Stimulated activated CD8-positive, alpha-beta memory T cell treated with anti-CD3 and anti-CD28 coated beads, Interleukin-4, amount 100 ng/mL, for 4 hours (primary cell): ENCODE results near the gene EIF5A2.
"Not testable (repeated sequence)": the region's sequence is repeated elsewhere in the genome, so short reads cannot be mapped to it uniquely, and the experiment has no call there.

ENCODE experiments used
- DNase-seq, 2 donors: peaks; one replicate each; pipeline ENCODE4 v3.0.0-alpha.2; 2020; ENCODE audit warnings: low read depth in 2 of 2, low spot score in 1 of 2

The EIF5A2 gene

DNA sequence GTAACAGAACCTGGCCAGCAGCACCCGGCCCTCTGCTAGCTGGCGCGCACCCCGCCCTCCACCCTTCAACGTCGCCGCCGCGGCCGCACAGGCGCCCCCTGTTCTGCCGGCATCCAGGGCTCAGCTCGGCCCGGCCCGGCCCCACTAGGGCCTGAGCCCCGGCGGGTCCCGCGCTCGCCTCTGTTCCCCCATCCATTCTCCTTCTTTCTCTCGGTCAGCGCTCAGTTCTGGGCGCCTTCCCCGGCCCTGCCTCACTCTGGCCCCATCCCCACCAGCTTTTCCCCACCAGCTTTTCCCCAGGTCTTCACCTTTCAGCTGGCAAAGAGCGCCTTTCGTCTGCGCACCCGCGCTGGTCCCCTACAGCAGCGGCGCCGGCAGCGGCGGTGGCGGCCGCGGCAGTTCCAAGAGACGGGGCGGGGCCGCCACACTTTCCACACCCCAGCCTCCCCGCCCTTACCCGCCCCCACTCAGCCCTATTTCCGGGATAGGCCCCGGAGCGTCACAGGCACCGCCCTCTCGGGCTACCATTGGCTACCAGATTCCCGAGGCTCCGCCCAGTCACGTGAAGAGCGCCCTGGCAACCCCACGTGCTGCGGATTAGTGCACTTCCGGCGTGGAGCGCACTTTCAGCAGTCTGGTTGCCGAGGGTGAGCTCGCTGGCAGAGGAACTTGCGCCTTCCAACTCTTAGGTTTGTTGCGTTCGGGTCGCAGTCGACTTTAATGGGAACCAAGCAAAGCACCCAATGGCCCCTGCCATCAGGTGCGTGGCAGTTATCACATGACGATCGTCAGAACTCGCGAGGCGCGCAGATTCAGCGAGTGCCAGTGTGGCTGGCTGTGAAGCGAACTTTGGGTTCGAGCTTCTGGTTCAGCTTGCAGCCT, at the start of gene EIF5A2:
TSS of gene EIF5A2 (minus strand) at position 403 of the 882 bp plus-strand sequence. CDS start 831 bp downstream, outside the sequence.
- peak; percentile 88 to 93 for DNase-seq

DNA sequence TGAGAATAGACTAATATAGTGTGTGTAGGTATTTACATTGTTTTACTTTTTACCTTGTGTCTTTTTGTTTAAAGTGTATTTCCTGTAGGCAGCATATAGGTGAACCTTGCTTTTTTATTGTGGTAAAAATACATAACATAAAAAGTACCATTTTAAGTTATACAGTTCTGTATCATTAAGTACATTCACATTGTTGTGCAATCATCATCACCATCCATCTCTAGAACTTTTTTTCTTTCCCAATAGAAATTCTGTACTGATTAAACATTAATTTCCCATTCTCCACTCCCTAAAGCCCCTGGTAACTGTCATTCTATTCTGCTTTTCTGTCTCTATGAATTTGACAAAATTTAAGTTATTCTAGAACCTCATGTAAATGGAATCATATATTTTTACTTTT, 48.2 kb upstream of the EIF5A2 start:
- DNase-seq, result no peak

DNA sequence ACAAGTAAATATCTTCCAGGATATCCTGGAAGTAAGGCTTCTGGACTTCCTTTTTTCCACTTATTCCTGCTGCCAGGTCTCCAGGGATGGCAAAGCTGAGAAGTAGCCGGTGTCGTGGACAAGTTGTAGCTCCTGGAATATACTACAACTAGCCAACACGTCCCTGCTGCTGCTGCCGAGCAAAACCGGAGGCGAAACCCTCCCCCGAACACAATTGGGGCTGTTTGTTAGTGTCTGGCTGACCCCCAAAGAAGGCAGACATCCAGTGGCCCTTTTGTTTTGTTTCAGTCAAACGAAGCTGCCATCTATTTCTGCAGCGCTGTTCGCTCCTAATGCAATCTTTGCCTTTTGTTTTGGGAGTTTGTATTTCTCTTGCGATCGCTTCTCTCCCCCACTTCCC, 45.3 kb upstream of the EIF5A2 start:
- no peak for DNase-seq

DNA sequence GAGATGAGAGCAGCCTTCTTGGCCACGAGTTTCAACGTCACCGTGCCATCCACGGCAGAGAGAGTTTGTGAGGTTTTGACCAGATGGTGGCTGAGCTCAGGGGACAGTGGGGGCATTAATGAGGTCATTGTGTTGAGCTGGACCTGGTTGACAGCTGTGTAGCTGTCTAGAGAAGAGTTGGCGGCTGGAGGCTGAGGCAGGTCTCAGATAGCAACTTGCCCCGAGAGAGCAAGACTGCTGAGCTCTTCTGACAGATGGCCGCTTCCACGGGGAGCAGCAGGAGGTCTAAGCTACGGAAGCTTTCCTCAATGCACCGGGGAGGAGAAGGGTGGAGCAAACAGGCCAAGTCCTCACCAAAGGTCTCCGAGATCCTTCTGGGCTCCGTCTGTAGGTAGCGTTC, 44.8 kb upstream of the EIF5A2 start:
- no peak for DNase-seq

DNA sequence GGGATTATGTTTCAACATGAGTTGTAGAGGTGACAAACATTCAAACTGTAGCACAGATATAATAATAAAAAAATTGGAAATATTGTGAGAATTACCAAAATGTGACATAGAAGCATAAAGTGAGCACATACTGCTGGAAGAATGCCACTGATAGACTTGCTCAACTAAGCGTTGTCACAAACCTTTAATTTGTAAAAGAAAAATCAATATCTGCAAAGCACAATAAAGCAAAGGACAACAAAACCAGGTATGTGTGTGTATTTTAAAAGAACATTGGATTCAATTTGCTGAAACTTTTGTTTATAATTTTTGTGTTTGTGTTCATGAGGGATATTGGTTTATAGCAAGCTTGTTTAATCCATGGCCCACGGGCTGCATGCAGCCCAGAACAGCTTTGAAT, 40.8 kb upstream of the EIF5A2 start:
- no peak for DNase-seq

DNA sequence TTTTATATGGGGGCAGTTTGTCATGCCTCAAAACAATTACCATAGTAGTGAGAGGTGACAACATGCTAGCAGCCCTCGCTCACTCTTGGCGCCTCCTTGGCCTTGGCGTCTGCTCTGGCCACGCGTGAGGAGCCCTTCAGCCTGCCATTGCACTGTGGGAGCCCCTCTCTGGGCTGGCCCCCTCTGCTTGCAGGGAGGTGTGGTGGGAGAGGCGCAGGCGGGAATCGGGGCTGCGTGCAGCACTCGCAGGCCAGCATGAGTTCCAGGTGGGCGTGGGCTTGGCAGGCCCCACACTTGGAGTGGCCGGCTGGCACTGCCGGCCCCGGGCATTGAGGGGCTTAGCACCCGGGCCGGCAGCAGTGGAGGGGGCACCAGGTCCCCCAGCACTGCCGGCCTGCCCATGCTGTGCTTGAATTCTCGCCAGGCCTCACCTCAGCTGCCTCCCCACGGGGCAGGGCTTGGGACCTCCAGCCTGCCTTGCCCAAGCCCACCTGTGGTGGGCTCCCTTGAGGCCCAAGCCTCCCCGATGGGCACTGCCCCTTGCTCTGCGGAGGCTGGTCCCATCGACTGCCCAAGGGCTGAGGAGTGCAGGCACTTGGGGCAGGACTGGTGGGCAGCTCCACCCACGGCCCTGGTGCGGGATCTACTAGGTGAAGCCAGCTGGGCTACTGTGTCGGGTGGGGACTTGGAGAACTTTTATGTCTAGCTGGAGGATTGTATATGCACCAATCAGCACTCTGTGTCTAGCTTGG, 38.8 kb upstream of the EIF5A2 start:
- DNase-seq, result no peak

DNA sequence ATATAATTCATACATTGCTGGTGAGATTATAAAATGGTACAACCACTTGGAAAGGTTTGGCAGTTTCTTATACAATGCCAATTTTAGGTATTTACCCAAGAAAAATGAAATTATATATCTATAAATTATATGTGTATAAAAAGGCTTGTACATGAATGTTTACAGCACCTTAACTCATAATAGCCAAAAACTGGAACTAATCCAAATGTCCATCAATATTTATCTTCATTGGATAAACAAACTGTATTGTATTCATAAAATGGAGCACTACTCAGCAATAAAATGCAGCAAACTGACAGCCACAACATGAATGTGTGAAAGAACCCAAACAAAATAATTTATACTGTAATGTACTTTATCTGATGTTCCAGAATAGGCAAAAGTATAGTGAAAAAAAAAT, 33.6 kb upstream of the EIF5A2 start:
- no peak for DNase-seq

DNA sequence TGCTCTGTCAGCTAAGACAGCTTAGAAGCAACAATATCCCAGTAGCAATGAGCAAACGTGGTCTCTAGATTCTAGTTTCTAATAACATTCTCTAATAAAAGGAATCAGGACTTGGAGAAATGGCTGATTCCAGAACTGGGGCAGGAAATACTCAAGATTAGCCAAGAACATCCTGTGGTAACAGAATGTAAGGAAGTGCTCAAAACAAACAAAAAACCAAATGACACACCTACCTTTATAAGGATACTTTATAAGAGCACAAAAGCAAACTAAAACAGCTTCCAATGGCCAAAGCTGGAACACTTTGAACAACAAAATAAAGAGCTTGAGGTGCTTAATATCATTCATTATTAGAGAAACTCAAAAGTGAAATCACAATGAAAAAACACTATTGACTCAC, 33.1 kb upstream of the EIF5A2 start:
- no peak for DNase-seq

DNA sequence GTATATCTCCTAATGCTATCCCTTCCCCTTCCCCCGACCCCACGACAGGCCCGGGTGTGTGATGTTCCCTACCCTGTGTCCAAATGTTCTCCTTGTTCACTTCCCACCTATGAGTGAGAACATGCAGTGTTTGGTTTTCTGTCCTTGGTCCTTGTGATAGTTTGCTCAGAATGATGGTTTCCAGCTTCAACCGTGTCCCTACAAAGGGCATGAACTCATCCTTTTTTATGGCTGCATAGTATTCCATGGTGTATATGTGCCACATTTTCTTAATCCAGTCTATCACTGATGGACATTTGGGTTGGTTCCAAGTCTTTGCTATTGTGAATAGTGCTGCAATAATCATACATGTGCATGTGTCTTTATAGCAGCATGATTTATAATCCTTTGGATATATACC, 24.6 kb upstream of the EIF5A2 start:
- not testable (repeated sequence) for DNase-seq

DNA sequence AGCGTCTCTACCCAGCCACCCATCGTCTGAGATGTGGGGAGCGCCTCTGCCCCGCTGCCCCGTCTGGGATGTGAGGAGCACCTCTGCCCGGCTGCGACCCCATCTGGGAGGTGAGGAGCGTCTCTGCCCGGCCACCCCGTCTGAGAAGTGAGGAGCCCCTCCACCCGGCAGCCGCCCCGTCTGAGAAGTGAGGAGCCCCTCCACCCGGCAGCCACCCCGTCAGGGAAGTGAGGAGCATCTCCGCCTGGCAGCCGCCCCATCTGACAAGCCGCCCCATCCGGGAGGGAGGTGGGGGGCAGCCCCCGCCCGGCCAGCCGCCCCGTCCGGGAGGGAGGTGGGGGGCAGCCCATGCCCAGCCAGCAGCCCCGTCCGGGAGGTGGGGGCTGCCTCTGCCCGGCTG, 15.1 kb upstream of the EIF5A2 start:
- not testable (repeated sequence) for DNase-seq

DNA sequence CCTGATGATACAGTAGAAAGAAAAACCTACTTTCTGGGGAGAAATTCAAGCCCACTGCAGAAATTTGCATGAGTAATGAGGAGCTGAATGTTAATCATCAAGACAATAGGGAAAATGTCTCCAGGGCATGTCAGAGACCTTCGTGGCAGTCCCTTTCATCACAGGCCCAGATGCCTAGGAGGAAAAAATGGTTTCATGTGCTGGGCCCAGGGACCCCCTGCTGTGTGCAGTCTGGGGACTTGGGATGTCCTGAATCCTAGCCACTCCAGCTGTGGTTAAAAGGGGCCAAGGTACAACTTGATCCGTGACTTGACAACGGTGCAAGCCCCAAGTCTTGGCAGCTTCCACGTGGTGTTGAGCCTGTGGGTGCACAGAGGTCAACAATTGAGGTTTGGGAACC, 10.3 kb upstream of the EIF5A2 start:
- no peak for DNase-seq

DNA sequence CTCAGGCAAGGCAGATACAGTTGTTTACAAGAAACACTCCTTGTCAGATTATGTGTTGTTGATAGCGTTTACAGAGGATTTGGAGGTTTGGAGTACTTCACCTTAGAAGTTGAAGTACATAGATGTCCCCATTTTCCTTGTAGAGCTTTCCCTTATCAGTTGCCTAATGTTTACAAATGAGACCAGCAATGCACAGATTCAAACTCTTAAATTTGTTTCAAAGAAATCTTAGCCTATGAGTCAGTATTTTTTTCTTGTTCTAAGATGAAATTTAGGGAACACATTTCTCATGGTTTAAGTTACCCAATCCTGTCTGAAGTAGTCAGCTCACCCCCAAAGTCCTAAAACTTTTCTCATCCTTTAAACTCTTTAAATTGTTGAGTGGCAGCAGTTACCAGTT, 6.3 kb upstream of the EIF5A2 start:
- no peak for DNase-seq

DNA sequence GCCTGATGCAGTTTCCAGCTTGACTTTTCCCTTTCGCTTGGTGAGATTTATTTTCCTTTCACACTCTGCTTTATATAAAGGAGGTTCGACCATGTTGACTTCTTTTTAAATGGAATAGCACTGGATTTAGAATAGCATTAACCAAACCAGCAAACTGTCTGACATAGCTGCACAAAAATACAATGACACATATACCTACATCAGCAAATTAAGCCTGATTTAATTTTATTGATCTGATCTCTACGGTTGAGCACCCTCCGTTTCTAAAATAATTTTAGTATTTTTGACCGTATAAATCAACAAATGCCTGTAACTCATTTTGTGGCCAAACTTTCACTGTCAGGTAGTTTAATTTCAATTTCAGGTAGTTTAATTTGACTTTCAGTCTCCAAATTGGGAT, 5.8 kb upstream of the EIF5A2 start:
- no peak for DNase-seq

DNA sequence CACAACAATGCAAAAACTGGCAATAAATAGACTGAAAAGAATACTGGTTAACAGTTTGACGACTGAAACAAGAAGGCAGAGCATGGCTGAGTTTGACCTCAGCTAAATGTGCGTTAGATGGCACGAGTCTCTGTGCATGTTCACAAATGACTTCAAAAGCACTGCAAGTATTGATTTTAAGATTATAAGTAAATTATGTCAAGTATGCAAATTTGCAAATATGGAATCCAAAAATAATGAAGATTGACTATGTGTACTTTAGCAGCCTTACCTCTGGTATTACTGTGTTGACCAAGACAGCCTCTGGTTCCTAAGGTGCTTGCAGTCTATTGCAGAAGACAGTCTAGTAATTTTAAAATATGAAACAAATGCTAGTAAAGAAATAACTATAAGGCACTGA, 2.6 kb upstream of the EIF5A2 start:
- no peak for DNase-seq

DNA sequence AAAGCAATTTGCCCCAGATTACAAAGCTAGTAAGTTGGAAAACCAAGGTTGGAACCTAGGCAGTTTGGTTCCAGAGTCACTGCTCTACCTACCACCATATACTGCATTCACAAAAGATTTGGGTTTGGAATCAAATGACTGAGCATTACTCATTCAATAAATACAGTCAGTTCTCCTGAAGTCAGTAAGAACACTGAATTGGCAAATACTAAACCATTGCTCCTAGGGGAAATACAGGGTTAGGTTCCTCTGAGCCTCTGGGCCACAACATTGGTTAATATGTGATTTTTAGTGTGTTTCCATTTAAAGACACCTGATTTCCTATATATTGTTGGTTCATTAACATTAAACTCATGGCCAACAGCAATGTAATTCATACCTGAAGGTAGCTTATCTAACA, 2.1 kb upstream of the EIF5A2 start:
- DNase-seq, result no peak

DNA sequence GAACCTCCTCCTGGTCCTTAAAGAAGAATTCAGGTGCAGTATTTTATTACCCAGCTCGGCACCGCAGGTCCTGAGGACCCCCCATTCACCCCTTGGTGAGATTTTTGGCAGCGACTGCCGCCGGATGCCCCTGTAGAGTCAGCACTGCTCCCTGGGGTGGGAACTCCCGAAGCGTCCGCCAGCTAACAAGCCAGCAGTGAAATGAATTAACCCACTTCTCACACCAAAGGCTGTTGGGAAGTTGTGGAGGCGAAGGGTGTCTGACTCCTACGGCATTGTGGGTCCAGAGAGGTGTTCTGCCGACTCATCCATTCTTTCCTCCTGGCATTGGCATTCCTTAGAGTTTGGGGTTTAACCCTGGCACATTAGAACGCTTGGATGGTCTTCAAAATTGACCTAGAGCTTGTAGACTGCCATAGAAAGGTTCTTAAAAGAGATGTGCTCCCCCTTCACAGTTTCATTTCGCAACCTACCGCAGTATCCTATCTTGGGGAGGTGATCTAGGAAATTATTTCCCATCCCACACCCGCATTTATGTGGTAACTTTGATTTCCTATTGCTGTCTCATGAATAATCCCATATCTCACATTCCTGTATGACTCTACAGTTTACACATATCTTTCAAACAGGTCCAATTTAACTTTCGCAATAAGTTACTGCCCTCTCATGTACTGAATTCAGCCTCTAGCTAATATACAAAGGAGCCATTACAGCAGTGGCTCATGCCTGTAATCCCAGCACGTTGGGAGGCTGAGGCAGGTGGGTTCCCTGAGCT, 879 bp upstream of the EIF5A2 start:
- DNase-seq, result no peak

DNA sequence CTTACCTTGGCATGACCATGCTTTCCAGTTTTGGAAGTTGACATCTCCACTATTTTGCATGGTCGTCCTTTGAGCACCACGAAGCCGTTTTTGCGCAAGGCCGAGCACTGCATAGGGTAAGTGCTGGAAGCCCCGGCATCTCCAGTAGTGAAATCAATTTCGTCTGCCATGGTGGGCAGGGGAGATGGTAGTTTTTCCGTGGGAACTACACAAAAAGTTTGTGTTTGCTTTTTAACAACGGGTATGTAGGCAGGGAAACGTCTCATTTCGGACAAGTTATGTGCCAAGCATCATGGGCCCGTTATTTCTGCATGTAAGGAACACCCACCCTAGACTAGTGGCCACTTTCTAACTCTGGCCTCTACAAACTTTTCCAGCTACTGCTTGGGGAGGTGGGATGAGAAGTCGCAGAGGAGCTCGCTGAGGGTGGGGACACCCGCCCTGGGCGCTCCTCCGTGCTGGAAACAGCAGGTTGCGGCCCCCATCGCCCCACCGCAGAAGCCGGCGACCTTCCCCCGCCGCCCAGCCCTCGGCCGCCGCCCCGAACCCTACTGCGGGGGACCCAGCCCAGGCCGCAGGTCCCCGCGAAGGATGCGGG, 701 bp downstream of the EIF5A2 start:
- DNase-seq, result no peak

DNA sequence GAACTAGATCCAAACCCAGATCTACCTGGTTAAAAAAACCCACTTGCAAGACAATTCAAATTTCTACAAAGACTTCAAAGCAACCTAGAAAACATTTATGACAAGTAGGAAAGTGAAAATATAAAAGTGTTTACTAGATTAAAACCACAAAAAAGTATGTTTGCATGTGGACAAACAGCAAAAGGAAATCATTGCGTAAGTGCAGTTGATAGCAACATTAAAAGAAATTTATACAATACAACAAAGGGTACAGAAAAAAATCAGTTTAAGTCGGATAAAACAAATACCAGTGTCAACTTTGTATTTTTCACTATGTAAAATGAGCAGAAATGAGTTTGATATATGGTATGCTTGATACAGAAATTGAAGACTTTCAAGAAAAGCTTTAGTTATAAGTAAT, 2.6 kb downstream of the EIF5A2 start:
- DNase-seq, result no peak

DNA sequence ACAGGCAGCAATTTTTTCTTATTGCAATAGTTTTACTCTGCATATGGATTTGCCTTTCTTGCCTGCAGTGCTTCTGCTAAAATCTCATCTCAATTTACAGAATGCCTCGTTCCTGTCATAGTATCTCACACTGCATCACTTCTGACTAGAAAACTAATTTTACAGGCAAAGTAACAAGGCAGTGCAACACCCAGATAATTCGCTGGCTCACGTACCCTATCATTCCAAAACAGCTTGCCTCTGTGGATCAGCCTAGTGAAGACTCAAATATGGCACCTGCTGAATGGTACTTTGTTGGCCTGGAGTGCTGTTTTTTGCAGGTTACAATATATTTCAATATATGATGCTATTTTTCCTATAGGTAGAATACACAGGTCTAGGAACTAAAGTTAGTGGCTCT, 5.3 kb downstream of the EIF5A2 start:
- DNase-seq, result no peak

DNA sequence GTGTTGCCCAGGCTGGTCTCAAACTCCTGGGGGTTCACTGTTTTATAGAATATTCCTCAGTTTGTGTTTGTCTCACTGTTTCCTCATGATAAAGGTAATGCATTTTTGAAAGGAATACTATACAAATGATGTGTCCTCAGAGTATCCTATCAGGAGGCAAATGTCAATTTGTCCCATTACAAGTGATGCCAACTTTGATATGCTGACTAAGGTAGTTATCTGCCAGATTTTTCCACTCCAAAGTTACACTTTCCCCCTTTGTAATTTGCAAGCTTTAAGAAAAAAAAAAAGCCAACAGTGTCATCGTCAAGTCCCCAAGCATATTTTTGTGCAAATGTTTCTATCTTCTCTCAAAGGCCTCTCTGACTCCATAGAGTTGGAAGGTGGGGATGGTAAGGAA, 9.0 kb downstream of the EIF5A2 start:
- no peak for DNase-seq

DNA sequence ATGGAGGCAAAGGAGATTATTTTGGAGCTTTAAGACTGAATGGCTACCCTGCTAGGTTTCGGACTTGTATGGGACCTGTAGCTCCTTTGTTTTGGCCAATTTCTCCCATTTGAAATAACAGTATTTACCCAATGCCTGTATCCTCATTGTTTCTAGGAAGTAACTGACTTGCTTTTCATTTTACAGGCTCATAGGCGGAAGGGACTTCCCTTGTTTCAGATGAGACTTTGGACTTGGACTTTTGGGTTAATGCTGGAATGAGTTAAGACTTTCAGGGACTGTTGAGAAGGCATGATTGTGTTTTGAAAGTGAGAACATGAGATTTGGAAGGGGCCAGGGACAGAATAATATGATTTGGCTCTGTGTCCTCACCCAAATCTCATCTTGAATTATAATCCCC, 10.5 kb downstream of the EIF5A2 start:
- no peak for DNase-seq
